Gastrocnemius medialis (tissue), 4 donors: ENCODE data around the gene FAM124A. TPM values are rescaled to one million over a fixed set of nuclear protein-coding genes. Genes with fewer than 3 reads are reported as not detected.

ENCODE experiments used
- ATAC-seq, 2 donors: fragments of 150-250 bp; one replicate each; pipeline ENCODE4 v1.9.1; 2016
- DNase-seq, 2 donors: peaks; one replicate each; pipeline ENCODE4 v3.0.0-alpha.2; 2019
- H3K27ac ChIP-seq, 4 donors: fragments of 200-600 bp; sonication (generic); 1 replicate in 1 of 4; 2 replicates in 3 of 4; pipeline ENCODE4 v1.5.1; 2016 to 2018; ENCODE audit warnings: mild to moderate bottlenecking in 2 of 4, moderate library complexity in 1 of 4
- H3K27me3 ChIP-seq, 3 donors: fragments of 200-600 bp; sonication (generic) in 2 of 3; 1 replicate in 1 of 3; 2 replicates in 2 of 3; pipeline versions ENCODE4 v1.5.1 to v1.6.0; 2016 to 2019; ENCODE audit warnings: mild to moderate bottlenecking in 1 of 3, moderate library complexity in 1 of 3
- H3K36me3 ChIP-seq, 2 donors: fragments of 200-600 bp; sonication (generic) in 1 of 2; one replicate each; pipeline ENCODE4 v1.5.1; 2017 to 2018
- H3K4me1 ChIP-seq, 2 donors: fragments of 200-600 bp; sonication (generic) in 1 of 2; one replicate each; pipeline ENCODE4 v1.5.1; 2016 to 2017; ENCODE audit warnings: mild to moderate bottlenecking in 2 of 2
- H3K4me3 ChIP-seq, 4 donors: fragments of 200-600 bp; sonication (generic) in 3 of 4; 1 replicate in 1 of 4; 2 replicates in 3 of 4; pipeline ENCODE4 v1.5.1; 2016 to 2019; ENCODE audit warnings: mild to moderate bottlenecking in 2 of 4
- H3K9me3 ChIP-seq, 3 donors: fragments of 200-600 bp; sonication (generic) in 2 of 3; 1 replicate in 1 of 3; 2 replicates in 2 of 3; pipeline ENCODE4 v1.5.1; 2016 to 2019
- POLR2A ChIP-seq, 2 donors: fragments of 450-650 bp; IDR thresholded peaks; one replicate each; pipeline ENCODE4 v1.6.1; 2017; ENCODE audit warnings: antibody characterized with exemption in 2 of 2, mild to moderate bottlenecking in 2 of 2, moderate library complexity in 2 of 2
- in situ Hi-C, 4 donors: fragments of 200-750 bp; cut with MboI; loops; one replicate each; pipeline versions ENCODE4 v1.15.0 to v1.8.0; 2017; ENCODE audit warnings: low sequenced_read_pairs in 4 of 4
- intact Hi-C: fragments of 100-400 bp; cut with DNase I; formaldehyde crosslinking; loops from one replicate; pipeline ENCODE4 v1.15.1; 2023; ENCODE audit warnings: low total_unique reads
- total RNA-seq, 4 donors: library from RNA; depleted of rRNA; stranded (reverse); fragments of >200 nt; gene quantifications; one replicate each; pipeline versions ENCODE4 v1.1.0 to v1.2.3, GENCODE V29; 2016
- TF ChIP-seq, protein P1 (sequence below), 5 experiments: fragments of 450-650 bp in 3 of 5; fragments of 200-600 bp in 2 of 5; sonication (generic) in 2 of 5; IDR thresholded peaks in 4 of 5; conservative IDR thresholded peaks in 1 of 5; 1 replicate in 4 of 5; 2 replicates in 1 of 5; pipeline ENCODE4 v1.5.1; 2016 to 2019; ENCODE audit warnings: antibody characterized with exemption in 5 of 5, mild to moderate bottlenecking in 3 of 5, moderate library complexity in 3 of 5

FAM124A gene
- total RNA-seq, 4 donors from 2014 or later, result 0.66 to 2.0 (median 0.81) TPM

GRCh38 chr13:51225029-51225428, 2.8 kb downstream of the FAM124A start:
- no peak for TF ChIP-seq POLR2A (IDR thresholded peaks at IDR 0.05)
- TF ChIP-seq, protein P1, sequence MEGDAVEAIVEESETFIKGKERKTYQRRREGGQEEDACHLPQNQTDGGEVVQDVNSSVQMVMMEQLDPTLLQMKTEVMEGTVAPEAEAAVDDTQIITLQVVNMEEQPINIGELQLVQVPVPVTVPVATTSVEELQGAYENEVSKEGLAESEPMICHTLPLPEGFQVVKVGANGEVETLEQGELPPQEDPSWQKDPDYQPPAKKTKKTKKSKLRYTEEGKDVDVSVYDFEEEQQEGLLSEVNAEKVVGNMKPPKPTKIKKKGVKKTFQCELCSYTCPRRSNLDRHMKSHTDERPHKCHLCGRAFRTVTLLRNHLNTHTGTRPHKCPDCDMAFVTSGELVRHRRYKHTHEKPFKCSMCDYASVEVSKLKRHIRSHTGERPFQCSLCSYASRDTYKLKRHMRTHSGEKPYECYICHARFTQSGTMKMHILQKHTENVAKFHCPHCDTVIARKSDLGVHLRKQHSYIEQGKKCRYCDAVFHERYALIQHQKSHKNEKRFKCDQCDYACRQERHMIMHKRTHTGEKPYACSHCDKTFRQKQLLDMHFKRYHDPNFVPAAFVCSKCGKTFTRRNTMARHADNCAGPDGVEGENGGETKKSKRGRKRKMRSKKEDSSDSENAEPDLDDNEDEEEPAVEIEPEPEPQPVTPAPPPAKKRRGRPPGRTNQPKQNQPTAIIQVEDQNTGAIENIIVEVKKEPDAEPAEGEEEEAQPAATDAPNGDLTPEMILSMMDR (IDR thresholded peaks at IDR 0.05 in 4 of 5, conservative IDR thresholded peaks at IDR 0.05 in 1 of 5), result no peak
- H3K4me3 ChIP-seq, result no peak overlapping the region
- H3K36me3 ChIP-seq, result no peaks in the 10 kb centered on the region
- peaks cover under 1 to 4% of the 10 kb centered on the region in 2 donors for H3K4me1 ChIP-seq
- ATAC-seq (no peak), DNase-seq (no peak)
- H3K9me3 ChIP-seq, result no peaks in the 10 kb centered on the region
- H3K27ac ChIP-seq, result no peak overlapping the region
- intact Hi-C loops (loop anchor here (10.0 kb wide), 2 partner anchors 230 to 580 kb away; partner anchors contain the start of genes DHRS12 and INTS6), in situ Hi-C loops (no loop called here)
- no peaks in the 10 kb centered on the region for H3K27me3 ChIP-seq

GRCh38 chr13:51227404-51227803, 5.2 kb downstream of the FAM124A start:
- Histone ChIP-seq H3K4me1 (peaks cover 4% of the 10 kb centered on the region in 2 donors), H3K27me3 (no peaks in the 10 kb centered on the region), H3K27ac (no peak overlapping the region), H3K9me3 (no peaks in the 10 kb centered on the region), H3K4me3 (no peak overlapping the region), H3K36me3 (no peaks in the 10 kb centered on the region)
- in situ Hi-C loops (no loop called here), intact Hi-C loops (loop anchor here (10.0 kb wide), 2 partner anchors 227 to 577 kb away; partner anchors contain the start of genes DHRS12 and INTS6)
- TF ChIP-seq, protein P1 (IDR thresholded peaks at IDR 0.05 in 4 of 5, conservative IDR thresholded peaks at IDR 0.05 in 1 of 5), result no peak
- no peak for TF ChIP-seq POLR2A (IDR thresholded peaks at IDR 0.05)
- ATAC-seq (no peak), DNase-seq (no peak)

DNA sequence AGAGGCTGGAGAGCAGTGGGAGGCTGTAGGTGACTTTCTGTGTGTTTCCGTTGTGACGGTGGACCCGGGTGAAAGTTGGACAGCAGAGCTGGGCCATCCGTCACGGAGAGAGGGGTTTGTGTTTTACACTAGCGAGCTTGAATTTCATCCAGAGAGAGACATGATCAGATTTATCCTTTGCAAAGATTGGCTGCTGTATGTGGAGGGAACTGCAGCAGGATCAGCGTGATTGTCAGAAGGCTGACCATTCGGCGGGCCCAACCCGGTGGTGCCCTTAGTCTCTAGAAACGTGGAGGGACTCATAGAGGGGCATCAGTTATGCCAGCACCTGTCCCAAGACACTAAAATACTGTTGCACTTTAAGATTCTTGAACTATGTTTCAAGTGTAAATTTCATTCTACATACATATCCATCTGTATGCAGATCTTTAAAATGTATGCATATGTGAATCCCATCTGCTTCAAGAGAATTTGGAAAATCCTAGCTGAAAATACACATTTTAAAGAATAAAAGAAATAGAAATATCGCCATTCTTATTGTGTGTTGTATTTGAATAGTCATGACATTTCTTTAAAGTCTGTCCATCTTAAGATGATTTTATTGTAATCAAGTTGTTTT, 7.0 kb downstream of the FAM124A start:
- H3K27ac ChIP-seq, result no peak overlapping the region
- DNase-seq, result no peak
- no peak for ATAC-seq
- no peaks in the 10 kb centered on the region for H3K9me3 ChIP-seq
- peaks cover 4% of the 10 kb centered on the region in 2 donors for H3K4me1 ChIP-seq
- H3K36me3 ChIP-seq, result no peaks in the 10 kb centered on the region
- in situ Hi-C loops, result no loop called here
- intact Hi-C loops, result loop anchor here (10.0 kb wide), 2 partner anchors 226 to 576 kb away; partner anchors contain the start of genes DHRS12 and INTS6
- H3K4me3 ChIP-seq, result no peak overlapping the region
- H3K27me3 ChIP-seq, result no peaks in the 10 kb centered on the region
- TF ChIP-seq POLR2A (IDR thresholded peaks at IDR 0.05), result no peak
- TF ChIP-seq, protein P1 (IDR thresholded peaks at IDR 0.05 in 4 of 5, conservative IDR thresholded peaks at IDR 0.05 in 1 of 5), result no peak

- DNase-seq, result no peak
- H3K9me3 ChIP-seq, result no peaks in the 10 kb centered on the region
- no peak for ATAC-seq
- in situ Hi-C loops, result no loop called here
- no peak overlapping the region for H3K4me3 ChIP-seq
- no peaks in the 10 kb centered on the region for H3K36me3 ChIP-seq
- intact Hi-C loops, result loop anchor here (10.0 kb wide), 2 partner anchors 225 to 575 kb away; partner anchors contain the start of genes DHRS12 and INTS6
- no peak overlapping the region for H3K27ac ChIP-seq
- H3K27me3 ChIP-seq, result no peaks in the 10 kb centered on the region
- H3K4me1 ChIP-seq, result peaks cover 3 to 4% of the 10 kb centered on the region in 2 donors
- TF ChIP-seq POLR2A (IDR thresholded peaks at IDR 0.05), result no peak
- TF ChIP-seq, protein P1 (IDR thresholded peaks at IDR 0.05 in 4 of 5, conservative IDR thresholded peaks at IDR 0.05 in 1 of 5), result no peak
Measured at GRCh38 chr13:51229731-51230130, 7.5 kb downstream of the FAM124A start.
